Right renal cortex interstitium (tissue), 3 donors: Measurements from ENCODE around the gene RNF115. TPM values are rescaled to one million over a fixed set of nuclear protein-coding genes. Genes with fewer than 3 reads are reported as not detected.

Experiments used
- DNase-seq, 3 donors: peaks; one replicate each; pipeline ENCODE4 v3.0.0-alpha.2; 2013; ENCODE audit warnings: low read depth in 3 of 3, low spot score in 2 of 3
- polyA plus RNA-seq, 3 donors: library from polyadenylated mRNA; unstranded; fragments of 120-200 nt; gene quantifications; one replicate each; pipeline ENCODE4 v1.2.1, GENCODE V29; 2013; ENCODE audit not compliant: insufficient read length in 3 of 3

The RNF115 gene
- polyA plus RNA-seq, 3 donors = 14.0 to 15.5 (median 14.8) TPM

DNA sequence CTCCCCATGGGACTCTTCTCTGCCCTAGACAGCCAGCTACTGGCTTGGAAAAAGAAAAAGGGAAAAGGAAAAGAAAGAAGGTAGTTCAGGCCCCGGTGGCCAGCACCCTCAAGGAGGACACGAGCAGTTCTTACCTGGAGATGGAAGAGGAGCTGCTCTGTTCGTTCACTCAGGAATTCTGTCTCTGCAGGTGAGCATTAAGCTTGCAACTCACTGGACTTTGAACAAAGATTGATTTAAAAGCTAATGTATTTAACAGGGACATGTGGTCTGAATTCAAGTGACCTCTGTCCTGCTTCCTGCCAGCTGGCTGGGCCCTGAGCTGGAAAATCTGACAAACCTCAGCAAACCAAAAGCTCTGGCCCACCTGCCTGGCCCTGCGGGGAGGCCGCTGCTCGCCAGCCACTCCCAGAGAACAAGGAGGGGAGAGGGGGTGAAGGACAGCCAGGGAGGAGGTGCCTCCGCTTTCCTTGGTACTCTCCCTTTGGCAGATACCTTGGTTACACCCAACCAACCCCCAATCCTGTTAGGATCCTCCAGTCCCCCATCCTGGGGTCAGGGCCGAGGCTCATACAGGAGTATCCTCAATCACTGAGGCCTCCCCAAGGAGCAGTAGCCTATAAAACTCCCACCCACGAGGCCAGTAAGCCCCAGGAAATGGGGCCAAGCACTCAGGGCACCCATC is 116.6 kb downstream of the RNF115 start, which contains the start of gene PDZK1:
Gene PDZK1, minus strand, starts transcription at position 186 of the 685 bp plus-strand sequence. CDS start 19,347 bp downstream, outside the sequence.
- no peak for DNase-seq

GRCh38 chr1:145706086-145706664 is 117.7 kb downstream of the RNF115 start:
- no peak for DNase-seq

- DNase-seq = no peak
Measured at GRCh38 chr1:145705622-145706021, 118.3 kb downstream of the RNF115 start.

DNA sequence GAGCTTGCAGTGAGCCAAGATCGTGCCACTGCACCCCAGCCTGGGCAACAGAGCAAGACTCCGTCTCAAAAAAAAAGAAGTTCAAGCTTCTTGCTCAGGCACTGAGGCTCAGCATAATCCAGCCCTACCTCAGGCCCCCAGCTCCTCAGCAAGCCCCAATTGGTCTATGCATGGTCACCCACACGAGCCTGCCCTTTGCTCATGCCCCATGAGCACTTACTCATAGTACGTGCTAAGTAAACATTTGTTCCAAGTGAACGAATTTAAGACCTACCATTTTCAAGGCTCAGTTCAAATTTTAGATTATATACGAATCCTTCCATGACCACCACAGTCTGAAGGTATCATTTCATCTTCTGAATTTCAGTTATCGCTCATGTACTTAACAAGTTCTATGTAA is 121.1 kb downstream of the RNF115 start:
- DNase-seq = no peak

- DNase-seq = no peak
Measured at GRCh38 chr1:145702052-145702451, 121.8 kb downstream of the RNF115 start.

DNA sequence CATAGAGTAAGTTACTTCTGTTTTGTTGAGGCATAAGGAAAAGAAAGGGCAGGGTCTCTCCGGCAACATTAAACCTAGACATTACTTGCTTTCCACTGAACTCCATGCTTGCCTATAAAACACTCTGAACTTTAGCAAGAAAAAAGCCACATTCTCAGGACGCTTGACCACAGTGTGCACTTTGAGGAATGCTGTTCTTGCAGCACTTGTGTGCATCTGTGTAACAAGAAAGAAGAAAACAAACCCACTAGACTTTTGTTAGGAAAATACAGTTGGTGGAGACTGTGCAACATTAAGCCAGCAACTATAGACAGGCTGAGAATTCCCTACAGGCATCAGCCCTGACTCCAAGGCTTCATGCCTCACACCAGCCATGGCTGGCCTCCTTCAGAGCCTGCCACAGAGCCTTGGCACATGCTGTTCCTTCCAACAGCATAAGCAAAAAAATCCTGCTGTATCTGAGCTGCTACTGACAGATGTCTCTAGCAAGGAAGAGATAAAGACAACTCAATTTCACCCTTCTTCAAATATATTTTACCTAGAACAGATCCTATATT is 122.5 kb downstream of the RNF115 start:
- no peak for DNase-seq

GRCh38 chr1:145696630-145696960 is 127.3 kb downstream of the RNF115 start:
- DNase-seq = no peak

- no peak for DNase-seq
Measured at GRCh38 chr1:145695821-145696629, 127.9 kb downstream of the RNF115 start.

DNA sequence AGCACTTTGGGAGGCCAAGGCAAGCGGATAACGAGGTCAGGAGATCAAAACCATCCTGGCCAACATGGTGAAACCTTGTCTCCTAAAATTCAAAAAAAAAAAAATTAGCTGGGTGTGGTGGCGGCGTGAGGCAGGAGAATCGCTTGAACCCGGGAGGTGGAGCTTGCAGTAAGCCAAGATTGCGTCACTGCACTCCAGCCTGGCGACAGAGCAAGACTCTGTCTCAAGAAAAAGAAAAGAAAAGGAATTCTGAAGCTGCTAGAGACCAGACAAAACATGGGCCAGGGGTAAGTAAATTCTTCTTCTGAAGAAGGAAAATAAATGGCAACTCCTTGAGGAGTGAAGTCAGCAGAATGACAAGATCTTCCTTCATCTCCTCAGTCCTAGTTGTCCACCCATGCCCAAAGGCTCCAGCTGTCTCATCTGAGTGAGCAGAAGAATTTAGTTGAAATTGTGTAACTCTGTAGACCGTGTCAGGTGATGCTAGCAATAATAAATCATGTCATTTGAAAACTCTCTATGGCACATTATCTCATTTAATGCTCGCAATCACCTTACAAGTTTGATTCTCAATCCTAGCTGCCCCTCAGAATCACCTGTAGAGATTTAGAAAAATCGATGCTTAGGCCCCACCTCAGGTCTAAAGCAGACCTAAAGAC is 131.0 kb downstream of the RNF115 start:
- no peak for DNase-seq

DNA sequence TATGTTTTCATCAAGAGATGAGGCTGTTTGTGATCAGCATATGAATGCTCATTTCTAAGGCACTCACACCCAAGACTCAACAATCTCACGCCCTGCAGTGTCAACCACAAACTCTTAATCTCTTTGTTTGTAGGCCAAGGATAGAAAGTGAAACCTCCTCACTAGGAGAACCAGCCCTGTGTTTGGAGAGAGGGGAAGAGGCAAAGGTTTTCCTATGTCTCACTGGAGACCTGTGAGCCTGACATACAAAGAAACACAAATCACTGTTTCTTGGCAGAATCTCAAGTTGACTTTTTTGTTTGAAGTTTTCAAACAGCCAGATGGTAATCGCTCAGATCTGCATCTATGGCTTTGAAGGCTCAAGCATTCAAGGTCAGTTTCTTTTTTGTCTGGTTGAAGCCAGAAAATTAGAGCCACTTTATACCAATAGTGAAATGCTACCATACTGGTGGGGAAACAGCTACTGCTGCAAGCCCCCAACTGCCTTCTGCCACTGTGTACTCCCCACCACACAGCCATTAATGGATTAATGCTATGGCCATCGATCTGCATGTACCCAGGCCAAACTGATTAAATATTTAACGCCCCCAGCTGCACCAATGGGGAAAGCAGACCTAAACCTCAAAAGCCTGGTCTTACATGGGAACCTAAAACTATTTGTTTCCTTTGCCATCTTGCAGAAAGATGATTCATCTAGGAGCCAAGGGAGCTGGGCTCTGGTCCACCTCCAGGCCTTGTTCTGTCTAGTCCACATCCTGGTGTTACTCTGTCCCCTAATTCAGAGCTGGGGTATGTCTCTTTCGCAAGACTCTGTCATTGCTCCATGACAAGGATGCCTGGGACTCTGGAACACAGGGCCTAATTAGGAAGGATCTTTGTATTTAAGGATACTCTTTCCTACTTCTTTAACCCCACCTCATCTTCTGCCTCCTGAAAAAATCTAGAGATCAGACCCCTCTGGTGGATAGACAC is 133.0 kb downstream of the RNF115 start:
- no peak for DNase-seq

GRCh38 chr1:145689922-145690321 is 134.0 kb downstream of the RNF115 start:
- no peak for DNase-seq

DNA sequence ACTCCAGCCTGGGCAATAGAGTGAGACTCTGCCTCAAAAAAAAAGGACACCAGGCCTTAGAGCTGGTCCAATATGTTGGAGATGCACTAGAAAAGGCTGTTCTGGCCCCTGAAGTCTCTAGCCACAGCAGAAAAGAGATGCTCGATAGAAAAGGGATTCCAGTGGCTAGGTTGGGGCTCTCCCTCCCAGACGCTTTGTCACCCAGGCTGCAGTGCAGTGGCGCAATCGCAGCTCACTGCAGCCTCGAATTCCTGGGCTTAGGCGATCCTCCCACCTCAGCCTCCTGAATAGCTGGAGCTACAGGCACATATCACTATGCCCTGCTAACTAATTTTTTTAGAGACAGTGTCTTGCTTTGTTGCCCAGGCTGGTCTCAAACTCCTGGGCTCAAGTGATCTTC is 135.0 kb downstream of the RNF115 start:
- DNase-seq = no peak

Other genes starting within 250 kb of the RNF115 start
- 10 to 100 TPM; 38.5 to 53.0 (median 45.1) TPM for gene GPR89A, start 216.1 kb downstream of the RNF115 start, polyA plus RNA-seq
- gene PDZK1, start 116.7 kb downstream of the RNF115 start, polyA plus RNA-seq = 100 to 1,000 TPM; 158 to 219 (median 210) TPM
- gene CD160, start 104.6 kb downstream of the RNF115 start, polyA plus RNA-seq = 1 to 10 TPM in 1 of 3 donors, under 1 TPM in 2; 0.79 to 1.2 (median 0.94) TPM
- gene POLR3C, start 105 bp upstream of the RNF115 start, polyA plus RNA-seq = 10 to 100 TPM; 34.4 to 39.1 (median 37.7) TPM
- 1 to 10 TPM; 5.4 to 7.2 (median 5.4) TPM for gene NUDT17, start 21.5 kb upstream of the RNF115 start, polyA plus RNA-seq
- 10 to 100 TPM; 39.8 to 46.3 (median 41.5) TPM for gene PIAS3, start 35.0 kb upstream of the RNF115 start, polyA plus RNA-seq
- gene ANKRD35, start 61.8 kb upstream of the RNF115 start, polyA plus RNA-seq = 1 to 10 TPM; 2.1 to 2.6 (median 2.2) TPM
- gene ITGA10, start 86.0 kb upstream of the RNF115 start, polyA plus RNA-seq = under 1 TPM; 0.59 to 0.90 (median 0.62) TPM
- 10 to 100 TPM; 59.3 to 65.3 (median 60.0) TPM for gene PEX11B, start 94.6 kb upstream of the RNF115 start, polyA plus RNA-seq
- 100 to 1,000 TPM; 222 to 225 (median 225) TPM for gene RBM8A, start 103.4 kb upstream of the RNF115 start, polyA plus RNA-seq
- gene LIX1L, start 133.9 kb upstream of the RNF115 start, polyA plus RNA-seq = 10 to 100 TPM; 24.3 to 26.2 (median 25.3) TPM
- under 1 TPM; 0.37 to 0.51 (median 0.37) TPM for gene ANKRD34A, start 140.5 kb upstream of the RNF115 start, polyA plus RNA-seq
- gene POLR3GL, start 140.6 kb upstream of the RNF115 start, polyA plus RNA-seq = 10 to 100 TPM; 37.0 to 43.4 (median 39.5) TPM
- 100 to 1,000 TPM; 417 to 557 (median 478) TPM for gene TXNIP, start 172.5 kb upstream of the RNF115 start, polyA plus RNA-seq
- gene HJV, start 197.6 kb upstream of the RNF115 start, polyA plus RNA-seq = under 1 TPM; 0.07 to 0.21 (median 0.16) TPM